Hepatocyte (in vitro differentiated cells): Measurements from ENCODE around the gene TNN. TPM values are rescaled to one million over a fixed set of nuclear protein-coding genes. Genes with fewer than 3 reads are reported as not detected.

Experiments
- DNase-seq: peaks from one replicate; pipeline ENCODE4 v3.0.0-alpha.2; 2016; ENCODE audit warnings: low spot score
- H2AFZ ChIP-seq: fragments of 200-600 bp; sonication (generic); 2 replicates; pipeline ENCODE4 v1.6.0; 2016; ENCODE audit warnings: antibody characterized with exemption, mild to moderate bottlenecking
- H3K27ac ChIP-seq: fragments of 200-600 bp; sonication (generic); 2 replicates; pipeline ENCODE4 v1.5.1; 2016; ENCODE audit warnings: mild to moderate bottlenecking
- H3K27me3 ChIP-seq: fragments of 200-600 bp; sonication (generic); 2 replicates; pipeline ENCODE4 v1.6.1; 2016
- H3K36me3 ChIP-seq: fragments of 200-600 bp; sonication (generic); replicated peaks from 2 replicates; pipeline ENCODE4 v1.5.1; 2016; ENCODE audit warnings: low read depth; ENCODE audit not compliant: insufficient read depth
- H3K4me1 ChIP-seq: fragments of 200-600 bp; sonication (generic); 2 replicates; pipeline ENCODE4 v1.5.1; 2016; ENCODE audit warnings: mild to moderate bottlenecking, moderate library complexity; ENCODE audit not compliant: insufficient read depth
- H3K4me2 ChIP-seq: fragments of 200-600 bp; sonication (generic); 2 replicates; pipeline ENCODE4 v1.6.0; 2016
- H3K4me3 ChIP-seq: fragments of 200-600 bp; sonication (generic); 2 replicates; pipeline ENCODE4 v1.5.1; 2016; ENCODE audit warnings: mild to moderate bottlenecking
- H3K79me2 ChIP-seq: fragments of 200-600 bp; sonication (generic); 2 replicates; pipeline ENCODE4 v1.6.0; 2017; ENCODE audit warnings: mild to moderate bottlenecking
- H3K9me2 ChIP-seq: fragments of 200-600 bp; sonication (generic); replicated peaks from 2 replicates; pipeline ENCODE4 v1.6.0; 2017; ENCODE audit warnings: mild to moderate bottlenecking; ENCODE audit not compliant: insufficient read depth
- H3K9me3 ChIP-seq: fragments of 200-600 bp; sonication (generic); 2 replicates; pipeline ENCODE4 v1.5.1; 2016; ENCODE audit warnings: low read depth, mild to moderate bottlenecking
- H4K20me1 ChIP-seq: fragments of 200-600 bp; sonication (generic); 2 replicates; pipeline ENCODE4 v1.6.0; 2016; ENCODE audit warnings: mild to moderate bottlenecking; ENCODE audit not compliant: insufficient read depth, poor library complexity, severe bottlenecking
- CTCF ChIP-seq: fragments of 200-600 bp; sonication (generic); IDR thresholded peaks from 2 replicates; pipeline ENCODE4 v1.5.1; 2016; ENCODE audit warnings: antibody characterized with exemption, mild to moderate bottlenecking; ENCODE audit not compliant: poor library complexity
- EZH2 ChIP-seq: fragments of 200-600 bp; sonication (generic); IDR thresholded peaks from 2 replicates; pipeline ENCODE4 v1.6.1; 2016; ENCODE audit warnings: antibody characterized with exemption, mild to moderate bottlenecking, borderline replicate concordance
- EZH2phosphoT487 ChIP-seq: fragments of 200-600 bp; sonication (generic); IDR thresholded peaks from one replicate; pipeline ENCODE4 v1.6.1; 2018; ENCODE audit warnings: antibody characterized with exemption, mild to moderate bottlenecking, low read depth, moderate library complexity; ENCODE audit not compliant: unreplicated experiment, severe bottlenecking
- WGBS: methylation state at CpG from one replicate; pipeline ENCODE4 v1.1.6; 2016; ENCODE audit warnings: low lambda C conversion rate; ENCODE audit errors: missing lambda C conversion rate; 5-methylcytosine and 5-hydroxymethylcytosine counted together
- polyA plus RNA-seq: library from polyadenylated mRNA; unstranded; fragments of >200 nt; fragmentation: Nextera tagmentation; extraction: Ambion mirVana; gene quantifications from 2 replicates; pipeline ENCODE4 v1.2.1, GENCODE V29; 2016
- total RNA-seq: library from RNA; depleted of rRNA; stranded (reverse); fragments of >200 nt; gene quantifications from 2 replicates; pipeline ENCODE4 v1.2.3, GENCODE V29; 2014

The TNN gene
- total and polyA plus RNA-seq, 2 experiments from 2014 or later, result 0.33 to 0.51 TPM

GRCh38 chr1:175166746-175167145, 99.1 kb downstream of the TNN start:
- no peak overlapping the region for H2AFZ ChIP-seq
- no peaks in the 10 kb centered on the region for H3K9me2 ChIP-seq
- no peaks in the 10 kb centered on the region for H3K27me3 ChIP-seq
- no peaks in the 10 kb centered on the region for H4K20me1 ChIP-seq
- H3K9me3 ChIP-seq, result no peaks in the 10 kb centered on the region
- no peak for TF ChIP-seq EZH2
- TF ChIP-seq CTCF, result no peak
- TF ChIP-seq EZH2phosphoT487, result no peak
- H3K36me3 ChIP-seq, result no peaks in the 10 kb centered on the region
- 83% methylated on average over 5 of the region's 5 CpGs for WGBS
- H3K4me2 ChIP-seq, result no peak overlapping the region
- no peaks in the 10 kb centered on the region for H3K4me1 ChIP-seq
- no peak for DNase-seq
- no peak overlapping the region for H3K27ac ChIP-seq
- H3K79me2 ChIP-seq, result no peaks in the 10 kb centered on the region
- H3K4me3 ChIP-seq, result no peak overlapping the region

DNA sequence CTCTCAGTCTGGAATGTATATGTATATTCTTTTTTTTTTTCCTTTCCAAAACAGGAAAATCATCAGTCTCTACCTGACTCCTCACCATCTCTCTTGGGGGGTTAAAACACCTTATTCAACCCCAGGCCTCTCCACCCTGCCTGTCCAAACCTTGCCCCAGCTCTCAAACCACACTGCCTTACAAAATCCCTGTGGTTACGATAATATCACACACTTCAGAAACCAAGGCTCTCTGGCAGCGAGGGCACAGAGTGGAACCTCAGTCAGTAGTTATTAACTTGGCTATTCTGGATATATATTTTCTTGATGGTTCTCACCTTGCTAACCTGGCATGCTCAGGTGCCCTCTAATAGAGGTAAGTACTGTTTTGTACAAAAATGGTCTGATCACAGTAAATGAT, 100.2 kb downstream of the TNN start:
- Histone ChIP-seq H4K20me1 (no peaks in the 10 kb centered on the region), H3K4me1 (no peaks in the 10 kb centered on the region), H3K27me3 (no peaks in the 10 kb centered on the region), H3K36me3 (no peaks in the 10 kb centered on the region), H2AFZ (no peak overlapping the region), H3K4me3 (no peak overlapping the region), H3K4me2 (no peak overlapping the region), H3K79me2 (no peaks in the 10 kb centered on the region), H3K9me3 (no peaks in the 10 kb centered on the region), H3K9me2 (no peaks in the 10 kb centered on the region), H3K27ac (no peak overlapping the region)
- 100% methylated on average over 2 of the region's 2 CpGs for WGBS
- no peak for TF ChIP-seq CTCF
- no peak for TF ChIP-seq EZH2phosphoT487
- no peak for TF ChIP-seq EZH2
- no peak for DNase-seq

DNA sequence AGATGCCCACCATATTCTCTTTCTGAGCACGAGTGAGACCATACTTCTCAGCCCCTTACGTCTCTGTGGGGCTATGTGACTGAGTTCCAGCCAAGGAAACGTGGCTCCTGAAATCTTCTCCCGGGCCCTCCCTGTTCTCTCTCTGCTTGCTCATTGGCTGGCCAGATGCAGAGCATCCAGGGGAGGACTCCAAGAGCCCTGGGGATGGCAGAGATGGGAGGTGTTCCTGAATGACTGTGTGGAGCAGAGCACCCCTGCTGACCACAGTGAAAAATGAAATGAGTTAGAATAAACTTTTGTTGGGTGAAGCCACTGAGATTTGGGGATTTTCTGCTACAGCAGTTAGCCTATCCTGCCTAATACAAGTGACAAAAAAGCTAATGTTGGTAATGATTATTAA, 101.1 kb downstream of the TNN start:
- Histone ChIP-seq H3K36me3 (no peaks in the 10 kb centered on the region), H4K20me1 (no peaks in the 10 kb centered on the region), H3K4me1 (no peaks in the 10 kb centered on the region), H3K9me2 (no peaks in the 10 kb centered on the region), H3K27me3 (no peaks in the 10 kb centered on the region), H2AFZ (no peak overlapping the region), H3K79me2 (no peaks in the 10 kb centered on the region), H3K4me3 (no peak overlapping the region), H3K4me2 (no peak overlapping the region), H3K27ac (peak overlapping the region; percentile 43), H3K9me3 (no peaks in the 10 kb centered on the region)
- WGBS, result 93% methylated on average over 4 of the region's 4 CpGs
- TF ChIP-seq EZH2 (no peak), CTCF (no peak), EZH2phosphoT487 (no peak)
- DNase-seq, result no peak
